NCI-H2196 treated with DMSO at 0.1 percent for 48 hours (cell line): ENCODE measurements around the gene FOXL3.
"Not testable (repeated sequence)": the region's sequence is repeated elsewhere in the genome, so short reads cannot be mapped to it uniquely, and the experiment has no call there.

Source experiments
- DNase-seq: peaks from one replicate; lab custom pipeline; 2025; ENCODE audit not compliant: unreplicated experiment; lab: John Stamatoyannopoulos, UW

Gene FOXL3

GRCh38 chr7:254337-255037 lies 35.5 kb upstream of the FOXL3 start:
- DNase-seq, result no peak

GRCh38 chr7:255038-255435 lies 34.9 kb upstream of the FOXL3 start:
- no peak for DNase-seq

GRCh38 chr7:255721-256361 lies 34.1 kb upstream of the FOXL3 start:
- DNase-seq, result no peak

- DNase-seq, result no peak
Observed at GRCh38 chr7:256461-256940, 33.5 kb upstream of the FOXL3 start.

GRCh38 chr7:256981-257646 lies 32.9 kb upstream of the FOXL3 start:
- DNase-seq, result no peak

GRCh38 chr7:257647-257992 lies 32.4 kb upstream of the FOXL3 start:
- DNase-seq, result no peak

- no peak for DNase-seq
Observed at GRCh38 chr7:258476-259190, 31.3 kb upstream of the FOXL3 start.

- DNase-seq, result no peak
Observed at GRCh38 chr7:259191-259505, 30.8 kb upstream of the FOXL3 start.

GRCh38 chr7:259751-260405 lies 30.1 kb upstream of the FOXL3 start:
- DNase-seq, result no peak

GRCh38 chr7:260441-261281 lies 29.3 kb upstream of the FOXL3 start:
- no peak for DNase-seq

GRCh38 chr7:261341-262250 lies 28.4 kb upstream of the FOXL3 start:
- no peak for DNase-seq

GRCh38 chr7:262251-262572 lies 27.8 kb upstream of the FOXL3 start:
- DNase-seq, result no peak

GRCh38 chr7:262631-263311 lies 27.2 kb upstream of the FOXL3 start:
- DNase-seq, result not testable (repeated sequence)

- not testable (repeated sequence) for DNase-seq
Observed at GRCh38 chr7:263483-264351, 26.3 kb upstream of the FOXL3 start.

GRCh38 chr7:264541-265191 lies 25.3 kb upstream of the FOXL3 start:
- DNase-seq, result peak; percentile 52

- no peak for DNase-seq
Observed at GRCh38 chr7:265192-265997, 24.6 kb upstream of the FOXL3 start.
